ENCODE results near the gene SECTM1.
"Not testable (repeated sequence)": the region's sequence is repeated elsewhere in the genome, so short reads cannot be mapped to it uniquely, and the experiment has no call there.

Gene SECTM1

DNA sequence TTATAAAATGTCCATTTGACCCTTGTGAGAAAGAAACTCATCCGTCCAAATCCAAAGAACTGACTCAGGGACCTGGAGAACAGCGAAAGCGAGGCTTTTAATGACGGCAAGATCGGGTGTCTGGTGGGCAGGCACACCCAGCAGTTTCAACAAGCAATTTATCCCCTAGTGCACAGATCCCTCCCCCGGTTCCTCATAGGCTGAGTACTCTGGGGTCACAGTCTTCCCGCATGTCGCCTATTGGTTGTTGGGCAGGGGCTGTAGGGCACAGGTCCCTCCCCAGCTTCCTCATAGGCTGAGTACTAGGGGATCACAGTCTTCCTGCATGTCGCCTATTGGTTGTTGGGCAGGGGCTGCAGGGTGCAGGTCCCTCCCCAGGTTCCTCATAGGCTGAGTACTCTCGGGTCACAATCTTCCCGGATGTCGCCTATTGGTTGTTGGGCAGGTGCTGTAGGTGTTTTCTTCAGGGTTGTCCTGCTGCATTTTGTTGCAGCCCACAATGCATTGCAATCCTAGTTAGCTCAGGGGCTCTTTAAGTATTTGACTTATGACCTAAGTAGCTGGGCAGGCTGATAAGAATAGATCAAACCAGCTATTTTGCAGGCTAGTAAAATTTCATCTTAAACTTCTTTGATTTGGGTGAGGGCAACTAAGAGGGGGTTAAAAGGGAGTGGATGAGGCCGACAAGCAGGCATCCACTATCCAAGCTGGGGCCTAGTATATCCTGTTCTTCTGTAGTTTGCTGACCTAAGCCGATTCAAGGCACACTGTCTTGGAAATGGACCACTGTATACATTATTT lies 34.4 kb upstream of the SECTM1 start:
- DNase-seq, result peak; percentile 15

DNA sequence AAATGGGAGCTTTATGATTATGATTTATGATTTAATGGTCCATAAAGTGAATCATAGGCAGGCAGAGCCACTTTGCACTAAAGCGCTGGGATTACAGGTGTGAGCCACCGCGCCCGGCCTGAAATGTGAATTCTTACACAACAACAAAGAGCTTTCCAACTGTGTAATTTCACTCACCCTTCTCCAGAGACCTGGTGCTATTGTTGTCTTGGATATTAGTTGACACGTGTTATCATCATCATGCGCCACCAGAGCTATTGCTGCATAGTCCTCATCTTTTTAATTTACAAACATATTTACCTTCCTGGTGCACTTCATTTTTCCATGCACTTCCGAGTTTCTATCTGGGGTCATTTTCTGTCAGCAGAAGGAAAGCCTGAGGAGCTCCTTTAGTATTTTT lies 33.2 kb upstream of the SECTM1 start:
- no peak for DNase-seq

- DNase-seq, result peak; percentile 35
These were observed 32.2 kb upstream of the SECTM1 start for GRCh38 chr17:82365606-82366295.

- no peak for DNase-seq
These were observed 28.5 kb upstream of the SECTM1 start for GRCh38 chr17:82361885-82362633.

DNA sequence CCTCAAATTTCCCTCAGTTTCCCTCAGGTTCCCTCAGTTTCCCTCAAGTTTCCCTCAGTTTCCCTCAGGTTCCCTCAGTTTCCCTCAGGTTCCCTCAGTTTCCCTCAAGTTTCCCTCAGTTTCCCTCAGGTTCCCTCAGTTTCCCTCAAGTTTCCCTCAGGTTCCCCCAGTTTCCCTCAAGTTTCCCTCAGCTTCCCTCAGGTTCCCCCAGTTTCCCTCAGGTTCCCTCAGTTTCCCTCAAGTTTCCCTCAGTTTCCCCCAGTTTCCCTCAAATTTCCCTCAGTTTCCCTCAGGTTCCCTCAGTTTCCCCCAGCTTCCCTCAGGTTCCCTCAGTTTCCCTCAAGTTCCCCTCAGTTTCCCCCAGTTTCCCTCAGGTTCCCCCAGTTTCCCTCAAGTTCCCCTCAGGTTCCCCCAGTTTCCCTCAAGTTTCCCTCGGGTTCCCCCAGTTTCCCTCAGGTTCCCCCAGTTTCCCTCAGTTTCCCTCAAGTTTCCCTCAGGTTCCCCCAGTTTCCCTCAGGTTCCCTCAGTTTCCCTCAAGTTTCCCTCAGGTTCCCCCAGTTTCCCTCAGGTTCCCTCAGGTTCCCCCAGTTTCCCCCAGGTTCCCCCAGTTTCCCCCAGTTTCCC lies 26.0 kb upstream of the SECTM1 start:
- DNase-seq, result not testable (repeated sequence)

DNA sequence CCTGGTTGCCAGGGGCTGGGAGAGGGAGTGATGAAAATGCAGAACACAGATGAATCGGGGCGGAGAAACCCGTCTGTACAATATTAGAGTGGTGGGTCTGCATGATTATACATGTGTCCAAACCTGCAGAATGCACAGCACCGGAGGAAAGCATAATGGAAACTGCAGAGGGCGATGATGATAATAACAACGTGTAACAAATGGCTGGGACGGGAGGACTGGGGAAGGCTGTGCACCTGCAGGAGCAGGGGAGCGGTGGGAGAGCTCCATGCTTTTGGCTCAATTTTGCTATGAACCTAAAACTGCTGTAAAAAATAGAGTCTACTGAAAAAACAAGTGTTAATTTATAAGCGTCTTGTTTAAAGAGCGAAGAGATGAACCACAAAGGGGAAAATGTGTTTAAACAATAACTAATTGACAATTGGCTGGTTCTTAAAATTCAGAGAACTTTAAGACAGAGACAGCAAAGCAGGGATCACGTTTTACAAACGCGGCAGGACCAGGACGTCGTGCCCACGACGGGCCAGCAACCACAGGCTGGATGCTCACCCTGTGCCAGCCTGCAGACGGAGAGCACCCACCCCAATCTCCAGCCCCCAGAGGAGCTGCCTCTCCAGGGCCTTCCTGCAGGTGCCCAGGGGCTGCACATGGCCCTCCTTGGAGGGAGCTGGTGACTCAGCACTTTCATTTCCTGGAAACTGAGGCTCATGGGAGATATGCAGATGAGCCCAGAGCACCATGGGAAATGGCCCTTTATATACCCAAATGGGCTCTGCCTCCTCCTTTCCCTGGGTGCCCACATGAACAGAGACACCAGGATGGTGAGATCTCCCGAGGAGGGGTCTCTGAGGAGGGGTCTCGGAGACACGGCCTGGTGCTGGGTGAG lies 25.1 kb upstream of the SECTM1 start, which contains the start of gene TEX19:
Gene TEX19, plus strand, starts transcription at position 783 of the 886 bp plus-strand sequence. CDS start 2,904 bp downstream, outside the sequence.
- DNase-seq, result peak; percentile 18

DNA sequence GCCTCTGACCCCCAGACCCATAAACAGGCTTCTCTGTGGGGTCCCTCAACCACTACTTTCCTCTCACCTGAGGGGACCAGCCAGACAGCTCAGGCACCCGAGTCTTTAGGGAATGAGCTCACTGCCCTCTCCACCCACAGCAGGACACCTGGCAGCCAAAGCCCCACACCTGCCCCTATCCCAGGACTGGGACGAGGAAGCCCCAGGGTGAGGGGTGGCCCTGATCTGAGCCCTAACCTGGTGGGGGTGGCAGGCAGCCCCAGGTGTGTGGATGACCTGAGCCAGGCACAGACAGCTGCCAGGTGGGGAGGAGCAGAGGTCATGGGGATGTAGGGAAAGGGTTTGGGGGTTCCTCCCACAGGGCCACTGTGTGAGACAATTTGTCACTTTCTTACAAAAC lies 23.8 kb upstream of the SECTM1 start:
- no peak for DNase-seq

- DNase-seq, result no peak
These were observed 23.3 kb upstream of the SECTM1 start for GRCh38 chr17:82356845-82357355.

GRCh38 chr17:82355770-82356427 lies 22.3 kb upstream of the SECTM1 start:
- DNase-seq, result no peak

DNA sequence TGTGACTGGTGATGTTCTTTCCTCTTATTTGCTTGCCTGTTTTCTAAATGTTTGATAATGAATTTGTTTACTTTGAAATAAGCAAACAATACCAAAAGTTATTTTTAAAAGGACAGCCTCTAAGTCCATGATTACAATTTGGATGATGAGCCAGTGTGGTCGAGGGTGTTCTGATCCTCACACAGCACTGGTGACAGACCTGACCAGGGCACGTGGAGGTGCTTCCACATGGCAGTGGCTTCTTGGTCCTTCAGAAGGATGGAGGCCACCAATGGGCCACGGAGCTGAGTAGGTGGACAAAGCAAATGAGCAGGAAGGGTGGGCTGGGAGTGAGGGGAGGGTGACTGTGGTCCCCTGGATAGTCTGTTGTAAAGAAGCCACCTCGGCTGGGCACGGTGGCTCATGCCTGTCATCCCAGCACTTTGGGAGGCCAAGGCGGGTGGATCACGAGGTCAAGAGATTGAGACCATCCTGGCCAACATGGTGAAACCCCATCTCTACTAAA lies 21.3 kb upstream of the SECTM1 start:
- no peak for DNase-seq

- DNase-seq, result no peak
These were observed 19.9 kb upstream of the SECTM1 start for GRCh38 chr17:82353484-82353883.

GRCh38 chr17:82351713-82352488 lies 18.3 kb upstream of the SECTM1 start:
- DNase-seq, result peak; percentile 69

DNA sequence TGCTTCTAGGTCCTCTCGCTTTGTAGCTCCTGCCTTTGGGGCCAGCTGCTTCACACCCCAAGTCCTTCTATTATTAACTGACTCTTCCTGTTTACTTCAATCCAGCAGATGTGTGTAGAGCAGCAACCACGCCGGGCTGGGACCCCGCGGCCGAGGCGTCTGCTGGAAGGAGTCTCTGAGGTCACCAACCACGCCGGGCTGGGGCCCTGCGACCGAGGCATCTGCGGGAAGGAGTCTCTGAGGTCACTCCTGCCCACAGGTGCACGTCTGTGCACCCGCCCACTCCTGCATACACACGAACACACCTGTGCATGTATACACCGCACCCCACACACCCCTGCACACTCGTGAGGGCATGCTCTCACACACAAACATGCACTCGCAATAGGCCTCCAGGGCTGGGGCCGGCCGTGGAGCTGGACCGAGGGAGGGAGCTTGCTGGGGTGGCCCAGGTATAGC lies 17.7 kb upstream of the SECTM1 start:
- no peak for DNase-seq

GRCh38 chr17:82350182-82351030 lies 16.8 kb upstream of the SECTM1 start:
- no peak for DNase-seq

DNA sequence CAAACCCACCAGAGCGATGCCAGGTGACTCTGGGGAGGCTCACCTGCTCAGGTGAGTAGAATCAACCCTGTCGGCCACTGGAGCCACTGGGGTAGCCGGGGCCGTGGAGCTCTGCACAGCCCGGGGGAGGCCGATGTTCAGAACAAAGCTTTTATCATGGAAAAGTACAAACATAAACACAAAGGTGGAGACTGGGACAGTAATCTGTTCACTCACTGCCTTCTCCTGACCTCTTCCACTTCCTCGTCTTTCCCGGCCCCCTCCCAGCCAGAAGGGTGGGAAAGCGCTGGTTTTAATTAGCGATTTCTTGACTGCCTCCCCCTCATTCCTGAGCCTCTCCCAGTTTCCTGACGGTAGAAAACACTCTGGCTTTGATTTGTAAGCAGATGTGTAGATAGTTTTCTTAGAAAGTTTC lies 15.7 kb upstream of the SECTM1 start:
- DNase-seq, result no peak

GRCh38 chr17:82348866-82349265 lies 15.3 kb upstream of the SECTM1 start:
- DNase-seq, result no peak

- DNase-seq, result no peak
These were observed 14.9 kb upstream of the SECTM1 start for GRCh38 chr17:82348434-82348833.

DNA sequence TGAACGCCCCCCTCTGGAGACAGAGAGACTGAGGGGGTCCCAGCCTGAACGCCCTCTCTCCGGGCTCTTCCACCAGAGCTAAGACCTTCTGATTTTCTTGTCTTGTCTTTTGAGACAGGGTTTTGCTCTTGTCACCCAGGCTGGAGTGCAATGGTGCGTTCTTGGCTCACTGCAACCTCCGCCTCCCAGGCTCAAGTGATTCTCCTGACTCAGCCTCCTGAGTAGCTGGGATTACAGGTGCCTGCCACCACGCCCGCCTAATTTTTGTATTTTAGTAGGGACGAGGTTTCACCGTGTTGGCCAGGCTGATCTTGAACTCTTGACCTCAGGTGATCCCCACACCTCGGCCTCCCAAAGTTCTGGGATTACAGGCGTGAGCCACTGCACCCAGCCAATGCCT lies 14.4 kb upstream of the SECTM1 start:
- not testable (repeated sequence) for DNase-seq
